Measurements from ENCODE around the gene AP4M1. TPM values are rescaled to one million over a fixed set of nuclear protein-coding genes. Genes with fewer than 3 reads are reported as not detected.

The AP4M1 gene
- total and polyA plus RNA-seq, 10 of the 15 experiments (the other 5 are each of a cell fraction or from before 2014, with no cell fraction given), result 0.77 to 16.1 (median 13.0) TPM

DNA sequence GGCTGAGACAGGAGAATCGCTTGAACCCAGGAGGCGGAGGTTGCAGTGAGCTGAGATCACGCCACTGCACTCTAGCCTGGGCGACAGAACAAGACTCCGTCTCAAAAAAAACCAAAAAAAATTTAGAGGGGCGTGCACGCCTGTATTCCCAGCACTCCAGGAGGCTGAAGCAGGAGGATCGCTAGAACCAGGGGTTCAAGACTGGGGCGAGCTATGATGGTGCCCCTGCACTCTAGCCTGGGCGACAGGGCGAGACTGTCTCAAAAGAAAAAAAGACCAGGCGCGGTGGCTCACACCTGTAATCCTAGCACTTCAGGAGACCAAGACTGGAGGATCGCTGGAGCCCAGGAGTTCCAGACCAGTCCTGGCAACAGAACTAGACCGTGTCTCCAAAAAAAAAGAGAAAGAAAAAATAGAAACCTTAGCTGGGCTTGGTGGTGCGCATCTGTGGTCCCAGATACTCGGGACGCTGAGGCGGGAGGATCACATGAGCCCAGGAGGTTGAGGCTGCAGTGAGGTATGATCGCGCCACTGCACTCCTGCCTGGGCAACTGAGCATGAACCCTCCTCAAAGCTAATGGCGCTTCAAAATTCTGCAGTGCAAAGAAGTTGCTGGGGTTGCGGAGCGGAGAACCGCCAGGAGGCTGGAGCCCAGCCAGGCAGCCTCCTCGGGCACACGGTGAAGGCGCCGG, 24.9 kb downstream of the AP4M1 start (continued):
- 0 out of 2 replicates have a peak, but pooled peaks have one; percentile 60 for TF ChIP-seq CHD2 (IDR thresholded peaks at IDR 0.05; ENCODE audit: borderline replicate concordance, low read depth, low read length)
- TF ChIP-seq KAT2A (conservative IDR thresholded peaks at IDR 0.05; ENCODE audit: control insufficient read depth, low read depth, low read length), result no peak
- no peak for TF ChIP-seq RELA (IDR thresholded peaks at IDR 0.05; ENCODE audit: borderline replicate concordance, partially characterized antibody)
- no peak for TF ChIP-seq ZNF622 (IDR thresholded peaks at IDR 0.05)
- TF ChIP-seq SRF (IDR thresholded peaks at IDR 0.05; ENCODE audit: low read depth in 2 of 2, low read length in 2 of 2), result no peak
- TF ChIP-seq MTA3 (IDR thresholded peaks at IDR 0.05; ENCODE audit: borderline replicate concordance, low read length), result no peak; the same call in 1 of the 2 replicates
- TF ChIP-seq TCF7 (IDR thresholded peaks at IDR 0.05; ENCODE audit: borderline replicate concordance), result no peak
- peak; percentile 71; the same call in 1 of the 2 replicates for TF ChIP-seq LARP7 (IDR thresholded peaks at IDR 0.05)
- peak; percentile 45; the same call in 1 of the 2 replicates for TF ChIP-seq BACH1 (IDR thresholded peaks at IDR 0.05; ENCODE audit: borderline replicate concordance)
- TF ChIP-seq, protein P1, sequence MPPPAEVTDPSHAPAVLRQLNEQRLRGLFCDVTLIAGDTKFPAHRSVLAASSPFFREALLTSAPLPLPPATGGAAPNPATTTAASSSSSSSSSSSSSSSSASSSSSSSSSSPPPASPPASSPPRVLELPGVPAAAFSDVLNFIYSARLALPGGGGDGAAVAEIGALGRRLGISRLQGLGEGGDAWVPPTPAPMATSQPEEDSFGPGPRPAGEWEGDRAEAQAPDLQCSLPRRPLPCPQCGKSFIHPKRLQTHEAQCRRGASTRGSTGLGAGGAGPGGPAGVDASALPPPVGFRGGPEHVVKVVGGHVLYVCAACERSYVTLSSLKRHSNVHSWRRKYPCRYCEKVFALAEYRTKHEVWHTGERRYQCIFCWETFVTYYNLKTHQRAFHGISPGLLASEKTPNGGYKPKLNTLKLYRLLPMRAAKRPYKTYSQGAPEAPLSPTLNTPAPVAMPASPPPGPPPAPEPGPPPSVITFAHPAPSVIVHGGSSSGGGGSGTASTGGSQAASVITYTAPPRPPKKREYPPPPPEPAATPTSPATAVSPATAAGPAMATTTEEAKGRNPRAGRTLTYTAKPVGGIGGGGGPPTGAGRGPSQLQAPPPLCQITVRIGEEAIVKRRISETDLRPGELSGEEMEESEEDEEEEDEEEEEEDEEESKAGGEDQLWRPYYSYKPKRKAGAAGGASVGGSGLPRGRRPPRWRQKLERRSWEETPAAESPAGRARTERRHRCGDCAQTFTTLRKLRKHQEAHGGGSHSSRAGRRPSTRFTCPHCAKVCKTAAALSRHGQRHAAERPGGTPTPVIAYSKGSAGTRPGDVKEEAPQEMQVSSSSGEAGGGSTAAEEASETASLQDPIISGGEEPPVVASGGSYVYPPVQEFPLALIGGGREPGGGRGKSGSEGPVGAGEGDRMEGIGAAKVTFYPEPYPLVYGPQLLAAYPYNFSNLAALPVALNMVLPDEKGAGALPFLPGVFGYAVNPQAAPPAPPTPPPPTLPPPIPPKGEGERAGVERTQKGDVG (CRISPR knock-in tag; IDR thresholded peaks at IDR 0.05), result no peak
- TF ChIP-seq NR2F1 (conservative IDR thresholded peaks at IDR 0.05), result no peak
- TF ChIP-seq, protein P2, sequence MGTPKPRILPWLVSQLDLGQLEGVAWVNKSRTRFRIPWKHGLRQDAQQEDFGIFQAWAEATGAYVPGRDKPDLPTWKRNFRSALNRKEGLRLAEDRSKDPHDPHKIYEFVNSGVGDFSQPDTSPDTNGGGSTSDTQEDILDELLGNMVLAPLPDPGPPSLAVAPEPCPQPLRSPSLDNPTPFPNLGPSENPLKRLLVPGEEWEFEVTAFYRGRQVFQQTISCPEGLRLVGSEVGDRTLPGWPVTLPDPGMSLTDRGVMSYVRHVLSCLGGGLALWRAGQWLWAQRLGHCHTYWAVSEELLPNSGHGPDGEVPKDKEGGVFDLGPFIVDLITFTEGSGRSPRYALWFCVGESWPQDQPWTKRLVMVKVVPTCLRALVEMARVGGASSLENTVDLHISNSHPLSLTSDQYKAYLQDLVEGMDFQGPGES (IDR thresholded peaks at IDR 0.05), result no peak
